ENCODE measurements around the gene NUDT17.
A peak's percentile ranks its signal among the peaks of the same experiment; 100 is the strongest.

The NUDT17 gene

GRCh38 chr1:145847827-145848226 is 2.4 kb downstream of the NUDT17 start:
- no peak for DNase-seq (ENCODE audit: low read depth)

- DNase-seq (ENCODE audit: low read depth) = no peak
These were observed 4.1 kb downstream of the NUDT17 start for GRCh38 chr1:145849356-145850160.

- no peak for DNase-seq (ENCODE audit: low read depth)
These were observed 10.1 kb downstream of the NUDT17 start for GRCh38 chr1:145855426-145855948.

- no peak for DNase-seq (ENCODE audit: low read depth)
These were observed 11.7 kb downstream of the NUDT17 start for GRCh38 chr1:145857170-145857569.

GRCh38 chr1:145858238-145858900 is 12.9 kb downstream of the NUDT17 start:
- DNase-seq (ENCODE audit: low read depth) = peak; percentile 49

GRCh38 chr1:145858901-145859490 is 13.6 kb downstream of the NUDT17 start, which contains the start of gene PIAS3:
TSS of gene PIAS3 (minus strand) at chr1:145859081. CDS start at chr1:145858990, 91 bp downstream.
- DNase-seq (ENCODE audit: low read depth) = peak; percentile 83

- peak; percentile 77 for DNase-seq (ENCODE audit: low read depth)
These were observed 14.1 kb downstream of the NUDT17 start for GRCh38 chr1:145859491-145860023.

- no peak for DNase-seq (ENCODE audit: low read depth)
These were observed 18.0 kb downstream of the NUDT17 start for GRCh38 chr1:145863282-145864018.

- DNase-seq (ENCODE audit: low read depth) = no peak
These were observed 22.8 kb downstream of the NUDT17 start for GRCh38 chr1:145868232-145868631.

- peak; percentile 15 for DNase-seq (ENCODE audit: low read depth)
These were observed 26.8 kb downstream of the NUDT17 start for GRCh38 chr1:145871994-145872924.

- no peak for DNase-seq (ENCODE audit: low read depth)
These were observed 29.2 kb downstream of the NUDT17 start for GRCh38 chr1:145874646-145875045.

GRCh38 chr1:145877923-145878486 is 32.6 kb downstream of the NUDT17 start:
- DNase-seq (ENCODE audit: low read depth) = no peak

- DNase-seq (ENCODE audit: low read depth) = no peak
These were observed 33.3 kb downstream of the NUDT17 start for GRCh38 chr1:145878724-145879123.

- DNase-seq (ENCODE audit: low read depth) = no peak
These were observed 34.3 kb downstream of the NUDT17 start for GRCh38 chr1:145879775-145880174.

- DNase-seq (ENCODE audit: low read depth) = no peak
These were observed 39.2 kb downstream of the NUDT17 start for GRCh38 chr1:145884675-145885074.

- peak; percentile 85 for DNase-seq (ENCODE audit: low read depth)
These were observed 40.4 kb downstream of the NUDT17 start, which contains the start of gene ANKRD35 for GRCh38 chr1:145885738-145886287. TSS of gene ANKRD35 (minus strand) at chr1:145885866. CDS start at chr1:145885758, 108 bp downstream.

- DNase-seq (ENCODE audit: low read depth) = no peak
These were observed 41.0 kb downstream of the NUDT17 start for GRCh38 chr1:145886390-145886789.

GRCh38 chr1:145886816-145887215 is 41.4 kb downstream of the NUDT17 start:
- no peak for DNase-seq (ENCODE audit: low read depth)

GRCh38 chr1:145887631-145888030 is 42.2 kb downstream of the NUDT17 start:
- DNase-seq (ENCODE audit: low read depth) = no peak

GRCh38 chr1:145889722-145890121 is 44.3 kb downstream of the NUDT17 start:
- no peak for DNase-seq (ENCODE audit: low read depth)
